ENCODE data around the gene OR5AU1.

Gene OR5AU1

DNA sequence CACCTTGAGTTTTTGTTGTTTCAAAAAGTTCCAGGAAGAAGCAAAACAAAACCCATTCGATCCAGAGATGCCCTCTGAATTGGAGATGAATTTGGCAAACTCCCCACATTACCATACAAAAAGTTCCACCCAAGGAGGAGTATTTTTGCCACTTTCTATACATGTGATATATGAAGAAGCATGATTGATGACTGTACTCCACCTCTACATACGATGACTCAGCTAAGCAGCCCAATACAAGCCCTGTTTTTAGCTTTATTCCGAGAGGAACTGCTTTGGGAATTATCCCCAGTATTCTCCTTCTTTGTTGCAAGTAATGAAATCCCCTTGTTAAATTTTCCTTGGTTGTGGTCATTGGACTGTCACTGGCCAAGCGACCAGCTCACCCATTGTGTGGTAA is 43.6 kb downstream of the OR5AU1 start:
- no peak for DNase-seq (ENCODE audit: low read depth, low spot score)
- no peak overlapping the region for H3K4me3 ChIP-seq (ENCODE audit: low read length)

DNA sequence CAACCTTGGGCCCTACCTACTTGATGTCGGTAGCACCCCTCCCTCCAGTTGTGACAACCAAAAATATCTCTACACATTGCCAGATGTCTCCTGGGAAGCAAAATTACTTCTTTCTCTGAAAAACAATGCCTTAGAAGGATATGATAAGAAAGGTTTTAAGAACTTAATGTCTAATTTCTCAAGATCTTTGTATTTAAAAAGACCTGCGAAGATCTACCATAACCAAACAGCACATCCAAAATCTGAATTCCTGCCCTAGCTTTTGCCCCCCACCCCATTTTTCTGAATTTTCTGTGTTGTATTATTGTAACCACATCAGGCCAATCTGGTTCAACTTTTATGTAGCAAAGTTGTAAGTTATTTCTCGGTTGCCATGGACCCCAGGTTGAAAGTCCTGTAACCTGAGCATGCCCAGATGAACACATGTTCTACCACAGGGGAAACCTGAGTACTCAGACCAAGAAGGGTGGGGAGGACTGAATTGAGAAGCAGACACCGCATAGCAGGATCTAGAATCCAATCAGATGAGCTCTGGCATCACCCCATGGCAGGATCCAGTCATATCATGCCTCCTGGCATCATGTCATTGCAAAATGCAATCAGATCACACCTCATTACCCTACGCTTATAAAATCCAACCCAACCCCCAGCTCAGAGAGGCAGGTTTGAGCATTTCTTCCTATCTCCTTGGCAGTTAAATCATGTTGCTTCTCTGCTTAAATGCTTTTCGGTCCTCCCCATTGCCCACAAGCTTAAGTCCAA is 46.3 kb downstream of the OR5AU1 start:
- peak; percentile 41 for DNase-seq (ENCODE audit: low read depth, low spot score)
- H3K4me3 ChIP-seq (ENCODE audit: low read length): no peak overlapping the region

DNA sequence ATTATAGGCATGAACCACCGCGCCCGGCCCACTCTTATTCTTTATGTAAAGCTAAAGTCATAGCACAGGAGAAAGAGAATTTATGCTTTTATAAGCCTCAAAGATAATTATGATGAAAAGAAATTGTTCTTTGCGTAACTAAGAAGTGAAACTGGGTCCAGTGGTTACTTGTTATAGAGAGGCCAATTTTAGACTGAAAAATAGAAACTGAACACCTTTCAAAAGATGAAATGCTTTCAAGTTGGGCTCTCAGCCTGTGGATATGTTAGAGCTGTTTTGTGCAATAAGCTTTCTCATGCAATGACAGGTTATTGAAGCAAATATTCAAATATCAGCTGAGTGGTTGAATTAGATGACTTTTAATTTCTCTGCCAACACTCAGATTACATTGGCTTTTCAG is 47.1 kb downstream of the OR5AU1 start:
- no peak for DNase-seq (ENCODE audit: low read depth, low spot score)
- no peak overlapping the region for H3K4me3 ChIP-seq (ENCODE audit: low read length)

DNA sequence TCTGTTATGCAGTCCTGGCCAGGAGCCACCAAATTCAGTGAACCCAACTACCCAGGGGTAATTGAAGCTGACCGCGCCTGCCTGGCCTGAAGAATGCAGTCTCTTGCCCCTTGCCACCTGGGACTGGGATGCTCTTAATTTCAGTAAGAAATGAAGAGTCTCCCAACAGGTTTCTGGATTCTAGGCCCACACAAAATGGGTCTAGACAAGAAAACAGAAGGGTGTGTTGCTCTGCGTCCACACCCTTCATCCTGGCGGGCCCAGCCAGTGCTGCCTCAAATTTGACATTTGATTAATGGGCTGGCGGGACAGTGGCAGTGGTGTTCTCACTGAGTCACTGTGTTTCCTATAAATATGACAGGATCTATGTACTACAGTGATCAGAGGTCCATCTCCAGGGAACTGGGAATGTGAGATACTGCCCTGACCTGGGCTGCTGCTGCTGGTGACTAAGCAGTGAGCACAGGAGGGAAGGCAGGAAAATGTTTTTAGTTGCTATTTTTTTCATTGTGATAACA is 48.5 kb downstream of the OR5AU1 start:
- H3K4me3 ChIP-seq (ENCODE audit: low read length): no peak overlapping the region
- no peak for DNase-seq (ENCODE audit: low read depth, low spot score)

DNA sequence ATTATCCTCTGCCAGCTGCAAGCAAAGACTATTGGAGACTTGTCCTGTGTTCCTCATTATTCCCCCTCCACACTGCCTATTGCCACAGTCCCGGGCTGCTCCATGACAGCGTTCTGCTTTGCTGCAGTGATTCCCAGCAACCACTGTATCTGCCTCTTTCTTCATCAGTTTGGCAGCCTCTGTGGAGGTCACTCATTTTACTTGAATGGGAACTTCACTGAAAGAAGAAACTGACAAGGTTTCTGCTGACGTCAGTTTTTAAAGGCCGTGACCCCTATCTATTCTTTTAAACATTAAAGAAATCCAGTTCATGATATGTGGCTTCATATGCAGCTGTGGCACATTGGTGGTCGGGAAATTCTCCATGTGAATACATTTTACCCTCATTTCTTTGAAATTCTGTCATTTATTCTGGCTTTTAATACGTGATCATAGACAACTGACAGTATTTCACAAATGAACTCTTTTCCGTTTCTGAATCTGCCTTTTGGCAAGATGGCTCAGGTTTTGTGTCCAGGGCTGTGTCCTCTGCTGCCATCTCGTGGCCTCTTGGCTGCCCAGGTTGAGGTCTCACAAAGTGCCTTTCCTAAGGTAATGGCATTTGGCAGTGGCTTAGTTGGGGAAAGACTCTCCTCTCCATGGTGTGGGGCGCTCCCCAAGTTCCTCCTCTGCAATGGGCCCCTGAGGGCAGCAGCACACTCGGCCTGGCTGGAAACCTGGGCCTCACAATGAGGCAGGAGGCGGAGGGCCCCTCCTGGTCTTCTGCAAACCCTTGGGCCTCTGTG is 49.2 kb downstream of the OR5AU1 start:
- peak; percentile 73 for DNase-seq (ENCODE audit: low read depth, low spot score)
- H3K4me3 ChIP-seq (ENCODE audit: low read length): no peak overlapping the region

DNA sequence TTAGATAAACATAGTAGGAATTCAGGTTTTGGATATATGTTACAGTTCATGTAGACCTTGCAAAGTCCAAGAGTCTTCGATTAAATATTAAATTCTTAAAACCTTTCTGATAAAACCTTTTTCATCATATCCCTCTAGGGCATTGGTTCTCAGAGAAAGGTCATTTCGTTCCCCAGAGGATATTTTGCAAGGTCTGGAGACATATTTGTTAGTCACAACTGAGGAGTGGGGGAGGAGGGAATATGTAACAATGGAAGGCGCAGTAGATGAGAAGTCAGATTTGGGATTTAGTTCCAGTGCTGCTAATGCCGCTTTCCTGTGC is 49.7 kb downstream of the OR5AU1 start:
- H3K4me3 ChIP-seq (ENCODE audit: low read length): no peak overlapping the region

DNA sequence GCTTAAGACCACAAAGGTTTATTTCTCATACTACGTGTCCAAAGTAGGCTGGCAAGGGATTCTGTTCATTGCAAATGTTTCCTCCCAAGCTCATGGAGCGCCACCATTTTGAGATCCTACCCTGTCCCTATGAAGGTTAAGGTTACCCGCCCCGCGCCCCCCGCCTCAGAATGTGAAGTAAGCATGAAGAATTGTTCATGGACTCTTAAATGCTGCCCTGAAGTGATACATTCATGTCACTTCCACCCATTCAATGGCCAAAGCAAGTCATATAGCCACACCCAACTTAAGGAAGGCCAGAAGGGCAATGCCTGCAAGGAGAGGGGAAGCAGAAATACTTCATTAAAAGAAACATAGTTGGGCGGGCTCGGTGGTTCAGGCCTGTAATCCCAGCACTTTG is 50.8 kb downstream of the OR5AU1 start:
- peak overlapping the region; percentile 97 for H3K4me3 ChIP-seq (ENCODE audit: low read length)
- no peak for DNase-seq (ENCODE audit: low read depth, low spot score)

More for the DNA sequence above, 49.7 kb downstream of the OR5AU1 start:
- no peak for DNase-seq (ENCODE audit: low read depth, low spot score)
